Upper lobe of left lung (tissue), 6 donors: Measurements from ENCODE around the gene PAPPA. TPM values are rescaled to one million over a fixed set of nuclear protein-coding genes. Genes with fewer than 3 reads are reported as not detected.

Experiments
- ATAC-seq, 2 donors: fragments of 200-7000 bp; cut with Tn5 transposase; one replicate each; pipeline ENCODE4 v1.9.1; 2022; ENCODE audit warnings: mild to moderate bottlenecking in 2 of 2, moderate library complexity in 2 of 2; ENCODE audit not compliant: low FRiP score in 2 of 2
- DNase-seq, 2 donors: peaks; one replicate each; pipeline ENCODE4 v3.0.0-alpha.2; 2019 to 2020
- H3K27ac ChIP-seq, 4 donors: fragments of 200-600 bp; sonication (generic); one replicate each; pipeline ENCODE4 v1.5.1; 2016 to 2019
- H3K27me3 ChIP-seq, 4 donors: fragments of 200-600 bp; sonication (generic); one replicate each; pipeline ENCODE4 v1.5.1; 2017 to 2019
- H3K36me3 ChIP-seq, 4 donors: fragments of 200-600 bp; sonication (generic); one replicate each; pipeline ENCODE4 v1.5.1; 2016 to 2019
- H3K4me1 ChIP-seq, 4 donors: fragments of 200-600 bp; sonication (generic); one replicate each; pipeline ENCODE4 v1.5.1; 2018 to 2019
- H3K4me3 ChIP-seq, 4 donors: fragments of 200-600 bp; sonication (generic); one replicate each; pipeline ENCODE4 v1.5.1; 2017 to 2019; ENCODE audit warnings: mild to moderate bottlenecking in 2 of 4, moderate library complexity in 1 of 4
- H3K9me3 ChIP-seq, 4 donors: fragments of 200-600 bp; sonication (generic); one replicate each; pipeline ENCODE4 v1.5.1; 2018 to 2019
- EP300 ChIP-seq, 4 donors: sonication (generic); formaldehyde crosslinking; IDR thresholded peaks; one replicate each; pipeline ENCODE4 v1.5.1; 2017; ENCODE audit warnings: antibody characterized with exemption in 4 of 4, control low read depth in 2 of 4
- POLR2A ChIP-seq, 4 donors: fragments of 450-650 bp; IDR thresholded peaks; one replicate each; pipeline ENCODE4 v1.5.1; 2016 to 2017; ENCODE audit warnings: antibody characterized with exemption in 4 of 4, mild to moderate bottlenecking in 2 of 4
- POLR2AphosphoS5 ChIP-seq, 2 donors: sonication (generic); formaldehyde crosslinking; IDR thresholded peaks; one replicate each; pipeline ENCODE4 v1.5.1; 2017; ENCODE audit warnings: antibody characterized with exemption in 2 of 2
- whole genome bisulfite sequencing, 2 donors: methylation state at CpG; one replicate each; pipeline ENCODE4 v1.1.5; 2017 to 2018; 5-methylcytosine and 5-hydroxymethylcytosine counted together
- total RNA-seq, 6 donors: library from RNA; depleted of rRNA in 4 of 6; stranded (reverse); fragments of >200 nt in 4 of 6; gene quantifications; one replicate each; pipeline versions ENCODE4 v1.1.0 to v1.2.1, GENCODE V29; 2016 to 2021
- TF ChIP-seq, protein P1 (sequence below), 6 experiments: fragments of 450-650 bp in 4 of 6; fragments of 200-600 bp in 2 of 6; sonication (generic) in 2 of 6; IDR thresholded peaks; one replicate each; pipeline ENCODE4 v1.5.1; 2016 to 2019; ENCODE audit warnings: antibody characterized with exemption in 6 of 6
- donor health status: DM: no; HTN: no; CAD: no; lungs with moderate emphysema.
- donor health status: DM: no; HTN: yes; CAD: no; lungs with severe emphysema.

The PAPPA gene
- total RNA-seq, 6 donors from 2014 or later = 0.46 to 2.9 (median 1.1) TPM

DNA sequence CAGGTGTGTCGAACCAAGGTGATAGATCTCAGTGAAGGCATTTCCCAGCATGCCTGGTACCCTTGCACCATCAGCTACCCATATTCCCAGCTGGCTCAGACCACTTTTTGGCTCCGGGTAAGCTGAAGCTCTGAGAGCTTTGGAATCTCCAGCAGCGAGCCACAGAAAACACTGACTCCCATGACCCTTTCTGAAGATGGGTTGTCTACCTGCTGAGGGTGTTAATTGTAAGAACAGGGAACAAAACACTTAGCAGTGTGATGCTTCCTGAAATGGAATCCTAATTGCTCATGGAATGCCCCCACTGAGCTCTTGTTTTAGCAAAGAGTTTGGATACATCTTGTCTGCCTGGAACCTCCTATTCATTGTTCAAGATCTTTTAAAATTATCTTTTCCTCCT lies 177.7 kb downstream of the PAPPA start:
- Histone ChIP-seq H3K4me1 (peaks cover 0 to 5% (median 0%) of the 10 kb centered on the region in 4 donors), H3K27ac (no peak overlapping the region), H3K9me3 (no peaks in the 10 kb centered on the region), H3K27me3 (no peaks in the 10 kb centered on the region), H3K36me3 (no peaks in the 10 kb centered on the region), H3K4me3 (no peak overlapping the region)
- 55 to 56% methylated on average over 3 of the region's 3 CpGs for WGBS, 2 donors
- TF ChIP-seq POLR2AphosphoS5 (IDR thresholded peaks at IDR 0.05) (no peak), EP300 (IDR thresholded peaks at IDR 0.05) (no peak)
- DNase-seq (no peak), ATAC-seq (no peak)

DNA sequence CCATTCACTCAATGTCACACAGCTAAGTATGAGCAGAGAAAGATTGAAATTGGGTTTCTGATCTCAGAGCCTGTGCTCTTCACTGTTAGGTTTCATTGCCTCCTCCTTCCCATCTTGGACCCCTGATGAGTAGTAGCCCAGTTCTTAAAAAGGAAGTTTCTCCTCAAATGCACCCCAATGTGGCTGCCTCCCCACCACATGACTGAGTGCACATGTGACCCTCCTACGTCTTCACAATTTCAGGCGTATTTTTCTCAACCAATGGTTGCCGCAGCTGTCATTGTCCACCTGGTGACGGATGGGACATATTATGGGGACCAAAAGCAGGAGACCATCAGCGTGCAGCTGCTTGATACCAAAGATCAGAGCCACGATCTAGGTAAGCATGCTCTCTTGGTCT lies 178.5 kb downstream of the PAPPA start:
- ATAC-seq = no peak
- DNase-seq = no peak
- WGBS, 2 donors = 88 to 95% methylated on average over 6 of the region's 6 CpGs

DNA sequence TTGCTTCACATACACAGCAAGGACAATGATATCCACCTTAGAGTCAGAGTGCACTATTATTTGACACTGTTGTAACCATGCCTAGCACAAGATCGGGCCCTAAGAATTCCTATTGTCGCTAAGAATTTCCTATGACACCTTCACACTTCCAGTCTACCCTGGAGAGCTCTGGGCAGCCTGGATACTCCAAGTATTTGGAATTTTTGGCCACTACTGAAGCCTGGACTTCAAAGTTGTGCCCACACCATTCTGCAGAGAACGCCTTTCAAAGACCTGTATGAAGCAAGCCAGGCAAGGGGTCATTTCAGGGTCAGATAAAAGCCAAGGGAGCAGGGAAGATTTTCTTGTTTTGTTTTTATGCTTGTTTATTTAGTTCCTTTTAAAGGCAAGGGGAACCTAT lies 179.7 kb downstream of the PAPPA start:
- TF ChIP-seq POLR2A (IDR thresholded peaks at IDR 0.05) (no peak), POLR2AphosphoS5 (IDR thresholded peaks at IDR 0.05) (no peak), EP300 (IDR thresholded peaks at IDR 0.05) (no peak)
- TF ChIP-seq, protein P1, sequence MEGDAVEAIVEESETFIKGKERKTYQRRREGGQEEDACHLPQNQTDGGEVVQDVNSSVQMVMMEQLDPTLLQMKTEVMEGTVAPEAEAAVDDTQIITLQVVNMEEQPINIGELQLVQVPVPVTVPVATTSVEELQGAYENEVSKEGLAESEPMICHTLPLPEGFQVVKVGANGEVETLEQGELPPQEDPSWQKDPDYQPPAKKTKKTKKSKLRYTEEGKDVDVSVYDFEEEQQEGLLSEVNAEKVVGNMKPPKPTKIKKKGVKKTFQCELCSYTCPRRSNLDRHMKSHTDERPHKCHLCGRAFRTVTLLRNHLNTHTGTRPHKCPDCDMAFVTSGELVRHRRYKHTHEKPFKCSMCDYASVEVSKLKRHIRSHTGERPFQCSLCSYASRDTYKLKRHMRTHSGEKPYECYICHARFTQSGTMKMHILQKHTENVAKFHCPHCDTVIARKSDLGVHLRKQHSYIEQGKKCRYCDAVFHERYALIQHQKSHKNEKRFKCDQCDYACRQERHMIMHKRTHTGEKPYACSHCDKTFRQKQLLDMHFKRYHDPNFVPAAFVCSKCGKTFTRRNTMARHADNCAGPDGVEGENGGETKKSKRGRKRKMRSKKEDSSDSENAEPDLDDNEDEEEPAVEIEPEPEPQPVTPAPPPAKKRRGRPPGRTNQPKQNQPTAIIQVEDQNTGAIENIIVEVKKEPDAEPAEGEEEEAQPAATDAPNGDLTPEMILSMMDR (IDR thresholded peaks at IDR 0.05) = no peak
- H3K9me3 ChIP-seq = no peaks in the 10 kb centered on the region
- H3K27ac ChIP-seq = no peak overlapping the region
- no peaks in the 10 kb centered on the region for H3K36me3 ChIP-seq
- DNase-seq (no peak), ATAC-seq (no peak)
- WGBS, 2 donors = 60 to 71% methylated on average over 3 of the region's 3 CpGs
- no peaks in the 10 kb centered on the region for H3K4me1 ChIP-seq
- no peak overlapping the region for H3K4me3 ChIP-seq
- H3K27me3 ChIP-seq = no peaks in the 10 kb centered on the region

More for the DNA sequence above, 178.5 kb downstream of the PAPPA start:
- Histone ChIP-seq H3K27me3 (no peaks in the 10 kb centered on the region), H3K9me3 (no peaks in the 10 kb centered on the region), H3K4me1 (peaks cover 0 to 5% (median 0%) of the 10 kb centered on the region in 4 donors), H3K4me3 (no peak overlapping the region), H3K27ac (no peak overlapping the region), H3K36me3 (no peaks in the 10 kb centered on the region)
- TF ChIP-seq POLR2A (IDR thresholded peaks at IDR 0.05) (no peak), EP300 (IDR thresholded peaks at IDR 0.05) (no peak)
- TF ChIP-seq, protein P1 (IDR thresholded peaks at IDR 0.05) = no peak

DNA sequence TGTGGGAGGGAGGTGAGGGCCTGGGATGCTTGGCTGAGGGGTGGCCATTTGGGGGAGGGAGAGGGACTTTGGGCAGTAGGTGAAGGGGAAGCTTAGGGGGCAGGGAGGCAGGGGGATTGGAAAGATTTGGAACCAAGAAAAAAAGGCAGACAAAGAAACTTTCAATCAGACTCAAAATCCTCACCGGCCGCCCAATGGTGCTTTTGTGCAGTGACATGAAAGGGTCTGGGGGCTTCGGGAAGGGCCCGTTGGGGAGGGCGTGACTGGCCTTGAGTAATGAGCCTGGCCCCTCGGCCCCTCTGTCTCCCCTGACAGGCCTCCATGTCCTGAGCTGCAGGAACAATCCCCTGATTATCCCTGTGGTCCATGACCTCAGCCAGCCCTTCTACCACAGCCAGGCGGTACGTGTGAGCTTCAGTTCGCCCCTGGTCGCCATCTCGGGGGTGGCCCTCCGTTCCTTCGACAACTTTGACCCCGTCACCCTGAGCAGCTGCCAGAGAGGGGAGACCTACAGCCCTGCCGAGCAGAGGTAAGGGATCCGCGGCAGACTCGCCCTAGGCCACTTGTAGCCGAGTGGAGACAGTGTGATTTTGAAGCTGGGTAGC lies 181.1 kb downstream of the PAPPA start:
- Histone ChIP-seq H3K27ac (no peak overlapping the region), H3K4me3 (no peak overlapping the region), H3K27me3 (no peaks in the 10 kb centered on the region), H3K9me3 (no peaks in the 10 kb centered on the region), H3K36me3 (no peaks in the 10 kb centered on the region), H3K4me1 (no peaks in the 10 kb centered on the region)
- 27 to 56% methylated on average over 11 to 19 of the region's 19 CpGs for WGBS, 2 donors
- peak in 1 of 2 donors; percentile 24 for DNase-seq
- TF ChIP-seq POLR2A (IDR thresholded peaks at IDR 0.05) (no peak), POLR2AphosphoS5 (IDR thresholded peaks at IDR 0.05) (no peak), EP300 (IDR thresholded peaks at IDR 0.05) (no peak)
- TF ChIP-seq, protein P1 (IDR thresholded peaks at IDR 0.05) = no peak
- ATAC-seq = no peak

DNA sequence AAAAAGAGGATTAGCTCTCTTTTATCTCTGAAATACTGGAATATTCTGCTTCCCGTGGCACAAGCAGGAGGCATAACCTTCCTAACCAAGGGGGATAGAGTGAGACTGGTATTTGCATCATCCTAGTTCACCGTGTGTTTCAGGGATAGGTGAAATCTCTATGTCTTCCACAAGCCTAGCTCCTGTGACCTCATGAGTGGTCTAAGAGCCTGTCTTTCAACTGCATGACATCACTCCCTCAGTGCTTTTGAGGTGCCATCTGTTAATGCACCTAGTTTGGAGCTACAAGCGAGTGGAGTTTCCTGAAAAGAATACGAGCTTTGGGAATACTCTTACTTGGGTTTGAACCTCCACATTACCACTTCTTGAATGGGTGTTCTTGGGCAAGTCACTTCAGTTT lies 181.8 kb downstream of the PAPPA start:
- TF ChIP-seq POLR2A (IDR thresholded peaks at IDR 0.05) = no peak
- TF ChIP-seq POLR2AphosphoS5 (IDR thresholded peaks at IDR 0.05) = no peak
- no peak for TF ChIP-seq EP300 (IDR thresholded peaks at IDR 0.05)
- TF ChIP-seq, protein P1 (IDR thresholded peaks at IDR 0.05) = no peak
- Histone ChIP-seq H3K4me1 (no peaks in the 10 kb centered on the region), H3K36me3 (no peaks in the 10 kb centered on the region), H3K4me3 (no peak overlapping the region), H3K27ac (no peak overlapping the region), H3K9me3 (no peaks in the 10 kb centered on the region), H3K27me3 (no peaks in the 10 kb centered on the region)
- WGBS, 2 donors = 70 to 71% methylated on average over 4 of the region's 4 CpGs
- DNase-seq (no peak), ATAC-seq (no peak)
